SHP77 (cell line): ENCODE results near the gene KLHL3.

Source experiments
- DNase-seq, 2 experiments: peaks; one replicate each; lab custom pipeline; 2025; lab: John Stamatoyannopoulos, UW

The KLHL3 gene

DNA sequence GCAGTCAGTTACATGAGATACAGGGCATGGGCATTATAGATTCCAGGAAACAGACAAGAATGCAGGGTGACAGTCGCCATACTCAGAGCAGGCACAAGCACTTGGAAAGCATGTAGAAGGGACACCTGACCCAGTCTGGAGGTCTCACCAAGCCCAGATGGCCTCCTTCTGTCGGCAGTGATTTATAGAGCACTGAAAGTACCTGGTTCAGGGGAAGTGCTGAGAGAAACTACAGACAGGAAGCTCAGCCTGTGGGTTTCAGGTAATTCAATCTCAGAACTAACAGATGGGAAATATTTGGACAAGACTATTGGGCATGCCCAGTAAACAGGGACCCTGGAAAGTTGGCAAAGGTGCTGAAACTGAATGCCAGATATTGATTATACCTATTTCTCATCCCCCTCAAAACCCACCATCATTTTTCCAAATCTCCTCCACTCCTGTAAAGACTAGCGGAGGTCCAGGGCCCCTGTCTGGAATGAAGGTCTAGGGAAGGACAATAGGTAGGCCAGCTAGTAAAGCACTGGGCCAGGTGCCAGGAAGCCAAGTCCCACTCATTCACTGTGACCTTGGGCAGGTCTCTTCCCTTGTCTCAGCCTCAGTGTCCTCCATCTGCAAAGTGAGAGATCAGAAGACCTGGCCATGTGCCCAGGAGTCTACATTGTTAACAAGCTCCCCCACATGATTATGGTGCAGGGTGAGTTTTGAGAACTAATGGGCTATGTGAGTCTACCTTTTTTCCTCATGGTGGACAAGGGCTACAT is 26.9 kb downstream of the KLHL3 start:
- DNase-seq = peak; percentile 11

DNA sequence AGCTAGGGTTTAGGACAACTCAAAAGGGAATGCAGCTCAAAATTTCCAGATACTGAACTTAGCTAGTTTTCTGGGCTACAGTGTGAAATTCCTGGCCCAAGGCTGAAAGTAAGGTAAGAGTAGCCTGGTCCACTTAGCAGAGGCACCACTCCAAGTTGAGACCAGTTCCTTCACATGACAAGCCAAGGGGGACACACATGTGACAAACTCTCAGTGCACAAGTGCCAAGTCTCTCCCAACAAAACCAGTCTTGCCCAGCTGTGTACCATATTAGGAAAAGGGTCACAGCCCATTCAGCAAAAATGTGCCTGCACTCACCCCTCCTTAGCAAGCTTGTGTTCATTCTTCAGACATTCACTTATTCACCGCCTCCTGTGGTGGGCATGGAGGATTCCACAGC is 27.8 kb downstream of the KLHL3 start:
- DNase-seq = no peak

DNA sequence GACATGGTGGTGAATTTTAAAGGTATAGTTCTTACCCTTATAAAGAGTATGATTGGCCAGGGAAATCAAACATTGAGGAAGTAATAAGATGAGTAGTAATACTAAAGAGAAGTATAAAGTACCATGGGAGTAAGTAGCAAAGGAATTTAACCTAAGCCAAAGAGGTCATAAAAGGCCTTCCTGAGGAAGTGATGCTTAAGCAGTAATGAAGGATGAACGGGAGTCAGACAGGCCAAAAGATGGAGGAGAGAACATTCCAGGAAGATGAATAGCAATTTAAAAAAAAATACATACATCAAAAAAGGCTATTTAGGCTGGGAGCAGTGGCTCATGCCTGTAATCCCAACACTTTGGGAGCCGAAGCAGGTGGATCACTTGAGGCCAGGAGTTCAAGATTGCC is 29.0 kb downstream of the KLHL3 start:
- no peak for DNase-seq

DNA sequence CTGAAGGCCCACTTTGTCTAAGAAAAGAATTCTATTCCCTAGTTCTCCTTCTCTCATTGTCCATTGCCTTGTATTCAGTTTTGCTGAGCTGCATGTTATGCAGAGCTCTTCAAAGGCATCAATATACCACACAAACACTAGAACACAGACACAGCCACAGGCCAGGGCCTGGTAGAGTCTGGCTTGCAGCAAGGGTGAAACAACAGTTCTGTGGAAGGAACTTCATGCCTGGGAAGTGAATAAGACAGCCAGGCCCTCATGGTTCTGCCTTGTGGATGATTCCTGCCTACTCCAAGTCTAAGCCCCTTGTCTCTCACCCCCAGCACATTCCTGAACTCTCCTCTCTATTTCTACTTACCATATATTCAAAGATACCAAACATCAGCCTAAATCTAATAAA is 30.8 kb downstream of the KLHL3 start:
- no peak for DNase-seq

DNA sequence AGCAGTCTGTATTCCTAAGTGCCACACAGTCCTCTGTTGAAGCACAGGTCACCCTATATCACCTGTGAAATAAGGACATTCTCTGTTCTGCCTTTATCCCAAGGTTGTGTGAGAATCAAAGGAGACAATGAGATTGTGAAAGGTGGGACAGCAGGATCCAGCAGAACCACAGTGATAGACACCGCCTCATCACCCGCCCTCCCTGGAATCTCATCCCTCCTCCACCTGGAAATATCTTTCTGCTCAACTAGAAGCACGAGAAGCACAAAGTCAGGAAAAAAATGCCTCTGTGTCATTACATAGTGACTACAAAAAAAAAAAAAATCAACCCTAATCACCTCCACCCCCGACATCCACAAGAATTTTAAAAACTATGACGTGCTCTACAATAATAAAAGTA is 32.3 kb downstream of the KLHL3 start:
- DNase-seq = no peak

DNA sequence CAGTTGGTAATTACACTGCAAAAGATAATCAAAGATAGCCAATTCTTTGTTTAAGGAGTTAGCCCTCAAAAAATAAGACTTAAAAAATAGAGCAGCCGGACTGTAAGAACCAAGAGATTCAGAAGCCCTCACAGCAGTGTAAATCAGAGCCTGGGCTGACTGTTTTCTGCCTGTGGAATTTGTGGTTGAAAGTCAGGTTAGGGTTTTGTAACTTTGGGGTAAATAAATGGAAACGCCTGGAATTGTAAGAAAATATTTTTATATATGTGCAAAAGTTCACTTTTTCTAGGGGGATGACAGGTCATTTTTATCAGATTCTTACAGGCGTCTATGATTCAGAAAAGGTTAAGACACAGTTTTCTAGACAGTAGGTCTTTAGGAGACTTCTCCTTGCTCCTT is 35.6 kb downstream of the KLHL3 start:
- DNase-seq = no peak

DNA sequence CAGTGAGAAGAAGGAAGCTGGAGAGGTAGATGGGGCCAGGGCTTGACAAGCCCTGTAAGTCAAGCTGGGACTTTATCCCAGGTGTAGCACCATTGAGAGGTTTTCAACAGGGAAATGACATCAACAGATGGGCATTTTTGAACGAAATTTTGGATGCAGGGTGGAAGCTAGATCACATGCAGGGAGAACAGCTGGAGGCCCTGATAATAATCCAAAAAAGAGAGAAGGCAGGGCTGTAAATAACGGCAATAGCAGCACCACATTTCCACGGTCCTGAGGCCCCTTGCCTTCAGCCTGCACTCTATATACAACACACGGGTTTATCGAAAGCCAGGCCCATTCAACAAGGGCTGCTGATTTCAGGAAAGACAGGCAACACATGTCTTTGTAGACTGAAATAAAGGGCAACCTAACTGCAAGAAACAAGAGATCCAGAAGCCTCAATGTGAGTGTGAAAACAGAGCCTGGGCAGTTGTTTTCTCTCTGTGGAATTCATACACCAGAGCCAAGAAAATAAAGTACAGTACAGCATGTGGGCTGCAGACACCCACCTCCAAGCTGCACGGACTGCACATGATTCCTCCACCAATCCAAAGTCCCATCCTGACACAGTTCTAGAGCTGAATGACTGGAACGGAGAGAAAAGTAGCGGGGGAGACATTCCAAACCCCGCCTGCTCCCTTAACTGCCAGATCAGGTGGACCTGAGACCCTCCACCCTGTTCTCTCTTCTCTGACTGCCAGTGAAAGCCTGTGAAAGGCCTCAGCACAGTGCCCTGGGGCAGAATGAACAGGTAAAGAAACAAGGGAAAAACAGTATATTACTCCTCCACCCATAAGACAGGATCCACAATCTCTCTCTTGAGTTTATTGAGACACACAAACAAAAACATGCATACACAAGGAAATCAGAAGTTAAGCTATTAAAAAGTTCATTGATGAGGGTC is 36.3 kb downstream of the KLHL3 start:
- no peak for DNase-seq

DNA sequence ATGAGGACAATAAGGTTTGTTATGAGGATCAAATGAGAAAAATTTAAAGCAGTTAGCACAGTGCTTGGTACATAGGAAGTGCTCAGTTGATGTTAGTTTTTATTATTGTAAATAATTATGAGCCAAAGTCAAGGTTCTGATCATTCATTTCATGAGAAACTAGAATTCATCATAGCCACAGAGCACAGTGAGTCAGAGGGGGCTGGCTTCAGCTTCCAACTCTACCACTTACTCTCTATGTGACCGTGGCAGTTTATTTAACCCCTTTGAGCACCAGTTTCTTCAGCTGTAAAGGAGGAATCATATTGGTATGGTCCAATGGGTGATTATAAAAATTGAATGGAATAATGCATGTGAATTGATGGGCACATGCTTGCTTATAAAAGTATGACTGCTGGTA is 39.4 kb downstream of the KLHL3 start:
- no peak for DNase-seq

DNA sequence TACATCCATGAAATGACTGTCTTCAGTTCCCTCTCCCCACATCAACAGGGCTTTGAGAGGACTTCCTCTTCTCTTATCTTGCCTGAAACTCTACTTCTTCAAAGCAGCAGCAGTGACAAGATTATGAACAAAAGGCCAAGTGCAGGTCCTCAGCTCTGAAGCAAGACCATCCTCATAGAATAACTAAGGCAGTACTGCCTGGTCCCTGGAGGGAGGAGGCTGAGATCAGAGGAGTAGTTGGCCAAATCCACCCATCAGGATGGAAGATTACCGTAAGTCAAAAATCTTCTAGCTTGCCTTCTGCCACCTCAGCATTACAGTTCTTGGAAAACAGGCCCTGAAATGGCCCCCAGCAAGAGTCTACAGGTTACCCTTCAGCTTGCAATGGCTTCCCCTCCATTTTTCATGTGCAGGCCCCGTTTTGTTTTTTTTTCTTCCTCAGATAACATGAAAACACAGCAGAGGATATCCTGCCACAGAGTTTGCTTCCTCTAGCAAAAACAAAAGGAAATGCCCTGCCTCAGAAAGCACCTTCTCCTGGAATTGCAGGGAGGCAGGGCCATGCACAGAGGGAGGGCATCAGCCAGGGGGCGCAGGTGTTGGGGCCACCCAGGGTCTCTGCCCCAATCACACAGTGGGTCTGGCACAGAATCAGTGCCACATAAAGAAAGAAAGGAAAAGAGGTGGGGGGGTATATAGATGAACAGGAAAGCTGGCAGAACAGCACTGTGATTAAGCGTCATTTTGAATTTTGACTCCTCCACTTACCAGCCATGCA is 40.0 kb downstream of the KLHL3 start:
- no peak for DNase-seq

DNA sequence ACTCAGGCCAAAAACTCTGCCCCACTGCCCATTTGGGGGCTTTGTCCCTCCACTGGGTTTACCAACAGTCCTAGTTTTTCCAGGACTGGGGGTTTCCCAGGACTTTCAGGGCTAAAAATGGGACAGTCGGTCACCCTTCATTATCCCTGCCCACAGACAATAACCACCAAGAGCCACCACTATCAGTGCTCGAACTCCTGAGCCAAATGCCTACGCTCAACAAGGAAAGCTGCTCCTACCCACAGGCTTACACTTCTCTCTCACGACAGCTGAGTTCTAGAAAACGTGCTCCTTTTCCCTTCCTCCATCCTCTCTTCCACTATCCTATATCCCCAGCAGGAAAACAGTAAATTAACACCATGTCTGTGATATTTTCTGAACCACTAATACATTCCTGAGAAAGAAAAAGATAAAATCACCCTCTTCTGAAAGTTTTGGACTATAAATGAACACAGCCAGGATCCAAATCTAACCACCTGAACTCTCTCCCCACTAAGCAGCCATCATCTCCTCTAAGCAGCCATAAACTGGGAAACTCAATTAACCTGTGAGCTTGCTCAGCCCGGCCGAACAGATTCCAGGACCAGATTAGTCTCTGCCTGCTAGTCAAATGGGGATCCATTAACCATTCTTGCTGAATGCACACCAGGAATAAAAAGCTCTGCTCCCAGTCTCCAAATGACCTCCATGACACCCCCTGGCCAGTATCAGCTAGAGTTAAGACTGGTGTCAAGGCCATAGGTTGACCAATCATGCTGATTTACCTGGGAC is 41.8 kb downstream of the KLHL3 start:
- no peak for DNase-seq

DNA sequence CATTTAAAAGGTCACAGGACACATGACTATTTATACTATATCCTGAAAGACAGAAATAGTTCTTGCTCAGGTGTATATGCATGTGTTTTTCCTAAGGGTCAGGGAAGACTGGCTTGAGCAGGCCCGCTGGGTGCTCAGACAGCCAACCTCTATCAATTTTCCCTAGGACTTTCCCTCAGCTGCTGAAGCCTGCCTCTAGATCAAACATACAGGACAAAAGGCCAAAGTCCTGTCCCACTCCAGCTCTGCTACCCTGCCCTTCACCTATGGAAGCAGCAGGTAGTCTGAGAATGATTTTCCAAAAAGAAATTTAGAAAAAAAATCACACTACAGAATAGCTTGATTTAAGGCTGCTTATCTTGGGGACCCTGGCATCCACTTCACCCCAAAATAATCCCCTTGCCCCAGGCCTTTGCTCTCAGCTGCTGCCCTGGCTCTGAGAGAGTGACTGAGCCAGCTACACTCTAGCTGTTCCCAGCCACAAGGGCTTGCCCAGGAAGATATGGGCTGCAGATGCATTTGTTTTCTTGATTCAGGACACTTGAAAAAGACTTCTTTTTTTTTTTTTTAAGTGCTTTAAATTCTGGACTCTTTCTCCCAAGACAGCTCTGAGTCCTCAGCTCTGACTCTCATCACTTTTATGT is 42.5 kb downstream of the KLHL3 start:
- DNase-seq = no peak

DNA sequence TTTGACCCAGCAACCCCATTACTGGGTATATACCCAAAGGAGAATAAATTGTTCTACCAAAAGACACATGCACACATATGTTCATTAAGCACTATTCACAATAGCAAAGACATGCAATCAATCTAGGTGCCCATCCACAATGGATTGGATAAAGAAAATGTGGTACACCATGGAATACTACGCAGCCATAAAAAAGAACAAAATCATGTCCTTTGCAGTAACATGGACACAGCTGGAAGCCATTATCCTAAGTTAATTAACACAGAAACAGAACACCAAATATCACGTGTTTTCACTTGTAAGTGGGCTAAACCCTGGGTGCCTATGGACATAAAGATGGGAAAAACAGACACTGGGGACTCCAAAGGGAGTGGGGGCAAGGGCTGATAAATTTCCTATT is 46.6 kb downstream of the KLHL3 start:
- no peak for DNase-seq

DNA sequence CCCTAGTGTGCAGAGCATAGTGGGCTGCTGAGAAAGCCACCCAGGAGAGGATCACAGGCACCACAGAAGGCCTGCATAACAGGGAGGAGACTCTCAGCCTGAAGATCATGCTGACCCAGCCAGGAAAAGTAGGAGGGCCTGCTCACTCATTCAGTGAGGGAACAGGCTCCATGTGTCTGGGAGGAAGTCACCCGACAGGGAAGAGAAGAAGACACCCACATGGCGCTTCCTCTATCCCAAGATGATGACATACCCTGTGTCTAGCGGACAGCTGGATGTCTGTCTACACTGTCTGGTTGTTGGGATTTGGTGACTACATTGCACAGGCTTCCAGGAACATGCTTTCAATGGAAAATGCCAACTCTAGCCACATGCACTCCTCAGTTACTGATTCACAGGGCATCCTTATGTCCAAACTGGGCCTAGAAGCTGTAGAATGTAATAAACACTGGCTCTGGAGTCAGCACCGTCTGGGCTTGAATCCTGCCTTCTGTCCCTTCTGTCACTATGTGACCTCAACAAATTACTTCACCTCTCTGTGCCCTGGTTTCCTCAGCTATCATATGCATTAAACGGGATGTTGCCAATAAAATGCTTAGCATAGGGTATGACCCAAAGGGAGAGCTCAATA is 47.6 kb downstream of the KLHL3 start:
- no peak for DNase-seq

DNA sequence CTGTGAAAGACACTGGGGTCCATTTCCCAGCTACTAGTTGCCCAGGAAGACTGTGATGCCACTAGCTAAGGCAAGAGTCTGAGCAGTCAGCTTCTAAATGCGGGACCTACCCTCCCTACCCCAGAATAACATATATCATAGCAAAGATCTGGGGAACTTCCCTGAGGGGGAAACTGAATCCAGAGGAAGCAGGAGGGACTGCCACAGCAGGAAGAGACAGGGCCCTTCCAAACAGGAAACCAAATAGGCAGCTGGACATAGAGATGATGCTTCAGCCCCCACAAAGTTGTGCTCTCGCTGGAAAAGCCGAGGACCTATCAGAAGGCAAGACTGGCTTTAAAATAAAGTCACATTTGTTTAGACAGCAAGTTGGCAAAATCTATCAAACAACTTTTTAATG is 51.1 kb downstream of the KLHL3 start:
- DNase-seq = no peak

DNA sequence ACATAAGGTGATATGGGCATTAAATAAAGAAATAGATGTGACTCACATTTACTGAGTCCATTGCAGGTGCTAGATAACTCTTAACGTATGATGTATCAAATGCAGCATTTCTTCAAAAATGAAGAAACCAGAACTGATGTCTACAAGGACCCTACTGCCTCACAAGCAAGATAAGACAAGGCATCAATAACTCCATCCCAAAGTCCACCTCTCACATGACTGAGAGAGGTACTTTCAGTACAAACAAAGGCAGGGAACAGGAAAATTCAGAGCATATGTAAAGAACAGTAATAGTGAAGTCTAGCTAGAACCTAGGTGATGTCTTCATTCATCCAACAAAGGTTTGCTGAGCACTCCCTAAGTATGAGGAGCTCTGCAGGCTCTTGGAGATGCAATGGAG is 54.7 kb downstream of the KLHL3 start:
- DNase-seq = no peak

DNA sequence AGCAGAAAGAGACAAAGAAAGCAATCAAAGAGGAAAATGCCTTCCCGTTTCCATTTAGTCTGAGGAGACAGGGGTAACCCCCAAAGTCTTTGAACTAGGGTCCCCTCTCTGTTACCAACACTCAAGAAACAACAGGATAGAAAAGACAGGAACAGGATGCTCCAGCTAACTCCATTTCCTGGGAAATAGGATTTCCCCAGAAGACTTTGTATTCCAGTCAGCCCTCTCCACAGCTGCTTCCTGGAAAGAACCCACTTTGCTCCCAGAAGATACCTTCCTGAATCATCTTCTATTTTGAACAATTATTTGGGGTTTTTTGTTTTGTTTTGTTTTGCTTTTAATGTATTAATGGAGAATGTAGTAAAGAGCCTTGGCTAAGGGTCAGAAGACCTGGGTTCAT is 56.0 kb downstream of the KLHL3 start:
- no peak for DNase-seq

DNA sequence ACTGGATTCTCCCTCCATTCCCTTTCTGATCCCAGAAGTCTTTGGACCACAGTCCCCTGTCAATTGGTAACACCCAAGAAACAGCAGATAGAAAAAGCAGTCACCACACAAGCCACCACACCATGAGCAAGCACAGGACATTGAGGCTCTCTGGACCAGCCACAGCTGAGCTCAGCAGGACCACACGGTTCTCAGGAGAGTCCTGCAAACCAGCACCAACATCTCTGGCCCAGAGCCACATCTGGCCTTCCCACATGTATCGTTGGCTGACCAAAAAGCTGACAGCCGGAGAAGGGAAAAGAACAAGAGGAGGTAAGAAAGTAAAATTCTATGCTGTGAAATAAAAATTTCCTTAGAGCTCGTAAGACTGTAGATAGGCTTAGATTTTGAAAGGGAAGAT is 56.7 kb downstream of the KLHL3 start:
- no peak for DNase-seq

DNA sequence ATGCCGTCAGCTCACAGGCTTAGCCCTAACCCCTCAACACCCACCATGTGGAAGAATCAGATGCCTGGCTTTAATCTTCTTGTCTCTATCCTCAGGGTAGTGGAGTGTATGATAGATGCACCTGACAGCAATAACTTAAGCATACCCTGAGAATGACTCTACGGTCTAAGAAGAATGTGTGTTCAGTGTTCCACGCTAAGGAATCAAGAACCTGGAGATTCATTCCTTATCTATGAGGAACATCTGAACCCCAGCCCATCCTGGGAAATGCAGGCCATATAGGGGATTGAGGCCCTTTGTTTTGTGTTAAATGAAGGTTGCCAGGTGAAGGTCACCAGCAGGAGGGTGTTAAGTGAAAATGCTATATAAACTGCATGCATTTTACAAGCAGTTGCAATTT is 63.0 kb downstream of the KLHL3 start:
- no peak for DNase-seq

DNA sequence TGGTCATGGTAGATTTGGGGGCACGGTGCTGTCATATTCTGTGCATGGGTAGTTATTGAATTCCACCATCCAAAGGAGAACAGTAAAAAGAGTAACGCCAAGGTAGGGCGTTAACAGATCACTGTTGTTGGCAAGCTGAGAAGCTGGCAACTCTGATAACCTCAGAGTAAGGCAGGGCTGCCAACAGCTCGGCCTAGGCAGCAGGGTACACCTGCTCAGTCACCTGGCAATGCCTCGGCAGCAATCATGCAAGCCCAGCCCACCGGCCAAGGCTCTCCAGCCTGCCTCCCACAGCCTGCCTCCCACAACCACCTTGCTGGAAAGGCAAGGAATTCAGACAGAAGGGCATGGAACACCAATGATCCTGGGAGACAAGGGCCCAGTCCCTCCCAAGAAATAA is 63.9 kb downstream of the KLHL3 start:
- DNase-seq = no peak

DNA sequence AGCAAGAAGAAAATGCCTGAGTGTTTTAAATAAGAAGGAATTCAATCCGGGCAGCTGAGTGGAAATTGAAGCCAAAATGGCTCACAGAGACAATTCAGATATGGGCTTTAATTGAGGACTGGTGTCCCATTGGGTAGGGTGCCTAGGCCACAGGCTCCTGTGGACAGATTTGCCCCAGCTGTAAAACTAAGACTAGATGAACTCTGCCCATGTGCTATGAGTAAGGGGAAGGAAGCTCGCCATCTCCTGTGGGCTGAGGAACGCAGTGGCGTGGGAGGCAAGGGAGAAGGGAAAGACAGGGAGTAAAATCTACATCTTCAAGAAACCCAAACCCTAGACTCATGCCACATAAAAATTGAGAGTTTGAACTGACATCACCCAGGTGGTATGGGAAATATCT is 66.1 kb downstream of the KLHL3 start:
- DNase-seq = no peak

DNA sequence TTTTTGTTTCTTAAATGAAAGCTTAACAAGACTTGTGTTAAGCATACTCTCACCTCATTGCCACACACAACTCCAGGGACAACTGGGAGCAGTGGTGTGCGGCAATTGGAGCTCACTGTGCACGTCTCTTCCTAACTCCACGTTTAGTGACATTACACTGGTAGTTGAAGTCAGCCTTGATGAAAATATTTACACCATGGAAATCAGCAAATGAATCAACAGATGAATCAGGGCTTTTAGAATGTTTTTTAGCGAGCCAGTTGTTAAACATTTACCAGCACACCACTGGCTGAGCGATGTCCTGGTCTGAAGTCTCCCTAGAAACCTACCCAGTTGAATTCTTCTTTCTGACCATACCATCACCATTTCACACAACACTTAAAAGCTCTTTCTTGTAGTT is 67.3 kb downstream of the KLHL3 start:
- DNase-seq = no peak
